HG02938 (cell line): ENCODE data around the gene HMG20A.
A peak's percentile ranks its signal among the peaks of the same experiment; 100 is the strongest.
"Not testable (repeated sequence)": the region's sequence is repeated elsewhere in the genome, so short reads cannot be mapped to it uniquely, and the experiment has no call there.

Source experiments
- ATAC-seq: cut with Tn5 transposase; IDR thresholded peaks from one replicate; pipeline ENCODE4 v1.9.1; 2021; ENCODE audit warnings: mild to moderate bottlenecking, moderate library complexity; ENCODE audit not compliant: unreplicated experiment

The HMG20A gene

DNA sequence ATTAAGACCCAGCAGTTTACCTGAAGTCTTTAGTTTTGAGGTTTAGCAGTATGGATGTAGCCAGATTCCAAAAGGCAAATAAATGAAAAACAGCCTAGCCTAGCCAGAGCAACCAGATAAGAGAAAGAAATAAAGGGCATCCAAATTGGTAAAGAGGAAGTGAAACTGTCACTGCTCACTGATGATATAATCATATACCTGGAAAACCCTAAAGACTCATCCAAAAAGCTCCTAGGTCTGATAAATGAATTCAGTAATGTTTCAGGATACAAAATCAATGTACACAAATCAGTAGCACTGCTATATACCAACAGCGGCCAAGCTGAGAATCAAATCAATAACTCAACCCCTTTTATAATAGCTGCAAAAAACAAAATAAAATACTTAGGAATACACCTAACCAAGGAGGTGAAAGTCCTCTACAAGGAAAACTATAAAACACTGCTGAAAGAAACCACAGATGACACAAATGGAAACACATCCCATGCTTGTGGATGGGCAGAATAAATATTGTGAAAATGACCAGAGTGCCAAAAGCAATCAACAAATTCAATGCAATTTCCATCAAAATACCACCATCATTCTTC is 14.4 kb upstream of the HMG20A start:
- not testable (repeated sequence) for ATAC-seq

DNA sequence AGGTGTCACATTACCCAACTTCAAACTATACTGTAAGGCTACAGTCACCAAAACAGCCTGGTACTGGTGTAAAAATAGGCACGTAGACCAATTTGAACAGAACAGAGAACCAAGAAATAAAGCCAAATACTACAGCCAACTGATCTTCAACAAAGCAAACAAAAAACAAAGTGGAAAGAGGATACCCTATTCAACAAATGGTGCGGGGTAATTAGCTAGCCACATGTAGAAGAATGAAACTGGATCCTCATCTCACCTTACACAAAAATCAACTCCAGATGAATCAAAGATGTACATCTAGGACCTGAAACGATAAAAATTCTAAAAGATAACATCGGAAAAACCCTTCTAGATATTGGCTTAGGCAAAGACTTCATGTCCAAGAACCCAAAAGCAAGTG is 13.8 kb upstream of the HMG20A start:
- no peak for ATAC-seq

DNA sequence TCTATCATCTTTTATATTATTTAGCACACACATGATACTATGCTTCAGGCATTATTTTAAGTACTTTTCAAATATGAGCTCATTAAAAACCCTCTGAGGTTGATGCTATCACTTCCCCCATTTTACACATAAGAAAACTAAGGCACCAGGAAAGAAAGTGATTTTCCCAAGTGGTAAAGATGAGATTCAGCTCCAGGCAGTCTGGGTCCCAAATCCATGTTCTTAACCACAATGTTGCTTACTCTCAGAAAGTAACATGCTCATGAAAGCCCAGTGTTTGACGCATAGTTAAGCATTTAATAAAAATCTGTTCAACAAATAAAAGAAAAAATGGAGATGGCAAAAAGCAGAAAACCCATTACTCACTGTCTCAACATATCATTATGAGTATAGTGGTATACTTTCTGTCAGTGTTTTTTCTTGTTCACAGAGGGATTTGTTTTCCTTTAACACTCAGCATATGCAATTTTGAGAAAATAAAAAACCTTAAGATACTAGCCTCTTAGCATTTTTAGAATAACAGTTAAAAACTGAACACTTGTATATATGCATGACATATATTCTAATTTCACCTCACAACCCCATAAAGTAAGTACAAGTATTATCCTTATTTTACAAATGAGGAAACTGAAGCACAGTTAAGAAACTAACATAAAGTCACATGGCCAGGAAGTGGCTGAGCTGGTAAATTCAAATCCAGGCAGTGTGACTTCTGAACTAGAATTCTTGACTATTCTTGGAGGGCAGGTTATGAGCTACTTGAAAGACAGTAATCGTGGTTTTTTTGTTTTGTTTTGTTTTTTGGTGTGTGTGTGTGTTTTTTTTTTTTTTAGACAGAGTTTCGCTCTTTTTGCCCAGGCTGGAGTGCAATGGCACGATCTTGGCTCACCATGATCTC is 11.2 kb upstream of the HMG20A start:
- ATAC-seq: no peak

DNA sequence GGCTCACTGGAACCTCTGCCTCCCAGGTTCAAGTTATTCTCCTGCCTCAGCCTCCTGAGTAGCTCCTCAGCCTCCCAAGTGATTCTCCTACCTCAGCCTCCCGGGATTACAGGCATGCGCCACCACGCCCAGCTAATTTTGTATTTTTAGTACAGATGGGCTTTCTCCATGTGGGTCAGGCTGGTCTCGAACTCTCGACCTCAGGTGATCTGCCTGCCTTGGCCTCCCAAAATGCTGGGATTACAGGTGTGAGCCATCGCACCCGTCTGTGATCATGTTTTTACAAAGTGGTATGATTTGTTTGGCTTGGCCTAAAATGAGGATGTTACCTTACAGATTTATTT is 10.6 kb upstream of the HMG20A start:
- not testable (repeated sequence) for ATAC-seq

DNA sequence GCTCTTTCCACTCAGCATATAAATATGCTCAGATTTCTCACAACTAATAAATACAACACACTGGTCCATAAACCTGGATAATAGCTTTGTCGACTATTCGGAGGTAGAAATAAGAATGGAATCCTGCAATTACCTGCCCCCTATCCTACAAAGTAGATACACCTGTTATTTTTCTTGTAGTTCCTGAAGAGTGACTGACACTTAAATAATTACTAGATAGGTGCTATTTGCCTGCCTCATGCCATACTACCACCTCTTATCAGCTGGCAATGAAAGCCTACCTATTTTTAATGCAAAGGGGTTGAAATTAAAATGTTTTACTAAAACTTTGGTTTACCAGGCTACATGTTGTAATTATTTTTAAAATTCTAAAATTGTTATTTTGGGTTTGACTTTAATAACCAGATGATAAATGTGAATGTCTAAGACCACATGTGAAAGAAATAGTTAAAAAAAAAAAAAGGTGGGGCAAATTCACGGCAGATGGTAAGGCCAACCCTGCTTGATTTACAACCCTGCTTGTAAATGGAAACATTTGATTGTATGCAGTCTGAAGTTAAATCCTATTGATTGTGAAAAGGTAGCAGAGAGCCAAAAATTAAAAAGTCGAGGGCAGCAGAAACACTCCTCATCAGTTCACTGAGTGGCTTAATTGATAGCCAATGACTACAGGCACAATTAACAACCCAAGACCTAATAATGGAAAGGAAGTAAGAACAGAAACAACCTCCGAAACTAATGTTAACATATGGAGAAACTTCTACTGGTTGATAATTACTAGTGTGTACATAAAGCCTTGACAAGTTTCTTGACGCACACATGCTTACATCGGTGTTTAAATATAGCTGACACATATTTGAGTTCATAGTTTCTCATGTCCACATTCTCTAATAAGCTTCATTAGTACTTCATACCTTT is 9.7 kb upstream of the HMG20A start:
- no peak for ATAC-seq

DNA sequence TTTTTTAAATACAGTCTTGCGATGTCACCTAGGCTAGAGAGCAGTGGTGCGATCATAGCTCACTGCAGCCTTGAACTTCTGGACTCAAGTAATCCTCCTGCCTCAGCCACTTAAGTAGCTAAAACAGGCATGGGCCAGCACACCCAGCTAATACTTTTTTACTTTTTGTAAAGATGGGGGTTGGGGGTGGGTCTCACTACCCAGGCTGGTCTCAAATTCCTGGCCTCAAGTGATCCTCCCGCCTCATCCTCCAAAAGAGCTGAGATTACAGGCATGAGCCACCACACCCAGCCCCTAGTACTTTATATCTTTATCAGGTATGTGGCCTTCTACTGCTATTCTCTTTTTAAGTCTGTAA is 9.1 kb upstream of the HMG20A start:
- ATAC-seq: no peak

DNA sequence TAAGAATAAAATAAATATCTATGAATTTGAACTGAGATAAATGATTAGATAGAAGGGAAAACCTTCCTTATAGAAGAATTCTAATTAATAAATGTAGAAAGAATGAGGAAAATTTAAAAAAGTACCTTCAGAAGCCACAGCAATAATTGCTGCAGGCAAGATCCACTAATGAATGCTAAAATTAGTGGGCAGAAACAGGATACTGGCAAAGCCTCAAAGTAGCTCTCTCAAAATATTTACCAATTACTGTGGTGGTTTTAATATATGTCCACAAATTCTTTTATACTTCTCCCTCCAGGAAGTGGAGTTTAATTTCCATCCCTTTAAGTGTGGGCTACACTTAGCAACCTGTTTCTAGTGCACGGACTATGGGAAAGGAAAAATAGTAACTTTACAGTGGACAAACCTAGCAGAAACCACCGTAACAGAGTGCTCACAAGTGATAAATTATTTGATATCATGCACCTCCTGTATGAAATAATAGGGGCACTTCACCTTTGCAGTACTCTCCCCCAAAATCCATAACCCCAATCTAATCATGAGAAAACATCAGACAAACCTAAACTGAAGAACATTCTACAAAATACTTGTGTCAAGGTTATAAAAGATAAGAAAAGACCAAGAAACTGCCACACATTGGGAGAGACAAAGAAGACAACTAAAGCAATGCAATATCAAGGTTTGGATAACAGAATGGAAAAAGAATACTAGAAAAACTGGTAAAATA is 7.6 kb upstream of the HMG20A start:
- ATAC-seq: no peak

DNA sequence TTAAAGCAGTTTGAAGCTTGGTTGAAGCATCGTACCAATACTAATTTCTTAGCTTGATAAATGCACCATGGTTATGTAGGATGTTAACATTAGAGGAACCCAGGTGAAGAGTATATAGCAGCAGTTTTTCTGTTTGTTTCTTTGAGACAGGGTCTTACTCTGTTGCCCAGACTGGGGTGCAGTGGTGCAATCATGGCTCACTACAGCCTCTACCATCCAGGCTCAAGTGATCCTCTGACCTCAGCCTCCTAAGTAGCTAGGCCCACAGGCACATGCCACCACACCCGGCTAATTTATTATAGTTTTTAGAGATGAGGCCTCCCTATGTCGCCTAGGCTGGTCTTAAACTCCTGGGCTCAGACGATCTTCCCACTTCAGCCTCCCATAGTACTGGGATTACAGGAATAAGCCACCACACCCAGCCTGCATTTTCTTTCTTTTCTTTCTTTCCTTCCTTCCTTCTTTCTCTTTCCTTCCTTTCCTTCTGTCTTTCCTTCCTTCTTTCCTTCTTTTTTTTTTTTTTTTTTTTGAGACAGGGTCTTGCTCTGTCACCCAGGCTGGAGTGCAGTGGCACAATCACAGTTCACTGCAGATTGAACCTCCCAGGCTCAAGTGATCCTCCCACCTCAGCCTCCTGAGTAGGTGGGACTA is 6.9 kb upstream of the HMG20A start:
- ATAC-seq: no peak

DNA sequence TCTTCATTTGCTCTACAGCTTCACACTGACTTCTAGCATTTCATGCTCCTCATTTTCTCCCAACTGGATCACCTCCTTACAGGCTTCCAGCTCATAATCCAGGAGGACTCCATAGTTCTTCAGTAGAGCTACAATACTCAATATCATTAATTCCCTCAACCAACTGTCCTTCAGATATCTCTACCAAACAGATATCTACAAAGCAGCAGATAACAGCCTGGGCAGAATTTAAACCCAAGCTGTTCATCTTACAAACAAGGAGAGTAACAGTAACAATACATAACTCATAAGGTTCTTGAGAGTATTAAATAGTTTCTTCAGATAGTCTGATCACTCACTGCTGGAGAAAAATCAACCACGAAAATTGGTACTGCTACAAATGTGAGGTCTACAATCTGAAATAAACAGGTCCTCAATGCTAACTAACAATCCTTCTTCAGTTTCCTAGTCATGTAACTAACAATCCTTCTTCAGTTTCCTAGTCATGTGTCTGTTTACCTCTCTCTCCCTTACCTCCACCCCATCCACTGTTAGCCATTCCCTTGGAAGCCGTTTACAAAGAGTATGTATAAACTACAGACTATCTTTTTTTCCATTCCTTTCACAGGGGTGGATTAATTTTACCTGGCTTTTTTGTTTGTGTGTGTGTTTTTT is 5.8 kb upstream of the HMG20A start:
- no peak for ATAC-seq

DNA sequence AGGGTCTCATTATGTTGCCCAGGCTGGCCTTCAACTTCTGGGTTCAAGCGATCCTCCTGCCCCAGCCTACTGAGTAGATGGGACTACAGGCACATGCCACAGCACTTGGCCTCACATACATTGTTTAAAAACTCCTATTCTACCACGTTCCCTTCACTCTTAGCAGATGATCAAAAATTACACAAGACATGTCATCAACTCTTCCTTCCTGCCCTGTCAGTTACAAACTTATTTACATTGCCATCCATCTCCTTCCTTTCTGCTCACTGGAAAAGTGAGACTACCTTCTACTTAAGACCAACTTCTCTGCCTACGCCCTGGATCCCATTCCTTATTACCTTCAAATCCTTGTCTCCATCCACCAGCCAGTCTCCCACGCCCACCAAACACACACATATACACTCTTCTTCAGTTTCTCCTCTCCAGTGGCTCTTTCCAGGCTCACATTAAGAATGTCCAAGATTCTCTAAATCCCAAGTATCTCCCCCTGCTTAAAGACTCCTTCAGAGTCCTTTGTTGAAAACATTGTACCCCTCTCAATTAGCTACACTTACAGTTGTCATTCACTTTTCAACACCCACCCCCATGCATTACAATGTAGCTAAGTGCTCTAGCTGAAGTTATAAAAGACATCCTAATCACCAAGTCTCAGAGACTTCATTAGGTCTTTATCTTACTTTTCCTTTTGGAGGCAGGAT is 5.1 kb upstream of the HMG20A start:
- ATAC-seq: no peak

DNA sequence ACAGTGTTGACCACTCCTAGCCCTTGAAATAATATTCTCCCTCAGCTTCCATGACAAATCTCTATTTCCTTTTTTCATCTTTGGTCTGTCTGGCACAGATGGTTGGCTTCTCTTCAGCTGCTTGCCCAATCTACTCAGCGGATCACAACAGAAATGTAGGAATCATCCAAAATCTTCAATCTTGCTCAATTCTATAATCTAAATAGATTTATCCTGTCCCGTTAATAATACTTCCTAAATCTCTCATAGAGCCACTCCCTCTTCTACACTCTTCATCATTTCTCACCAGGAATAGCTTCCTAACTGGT is 4.6 kb upstream of the HMG20A start:
- ATAC-seq: no peak

DNA sequence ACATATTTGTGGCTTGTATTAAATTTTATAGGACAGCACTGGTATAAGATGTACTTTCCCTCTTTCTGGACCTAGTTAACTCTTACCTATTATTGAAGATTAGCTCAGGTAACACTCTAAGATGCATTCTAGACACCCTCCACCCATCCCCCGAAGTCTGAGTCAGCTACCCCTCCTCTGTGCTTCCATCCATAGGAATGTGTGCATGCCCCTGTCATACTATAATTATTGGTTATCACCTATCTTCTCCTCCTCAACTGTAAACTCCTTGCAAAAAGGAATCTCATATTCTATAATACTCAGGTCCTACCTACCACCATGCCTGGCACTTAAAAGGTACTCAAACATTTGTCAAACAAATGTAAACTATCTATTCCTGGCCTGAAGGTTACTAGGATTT is 3.7 kb upstream of the HMG20A start:
- no peak for ATAC-seq

DNA sequence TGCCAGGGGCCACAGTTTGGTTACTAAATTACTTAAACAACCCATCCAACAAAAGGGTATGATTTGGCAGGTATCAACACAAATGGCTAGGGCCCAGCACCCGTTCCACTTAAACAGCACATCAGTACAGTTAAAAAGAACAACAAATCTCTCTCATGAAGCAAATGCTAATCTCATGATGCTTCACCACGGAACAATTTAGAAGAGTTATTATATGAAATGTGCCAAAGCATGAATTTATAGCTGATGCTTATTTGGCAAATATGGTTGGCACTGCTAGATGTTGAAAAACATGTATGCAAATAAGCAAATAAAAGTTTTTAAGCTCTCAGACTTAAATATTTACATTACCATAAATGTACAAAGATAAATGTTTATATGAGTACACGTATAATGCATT is 3.1 kb upstream of the HMG20A start:
- ATAC-seq: no peak

DNA sequence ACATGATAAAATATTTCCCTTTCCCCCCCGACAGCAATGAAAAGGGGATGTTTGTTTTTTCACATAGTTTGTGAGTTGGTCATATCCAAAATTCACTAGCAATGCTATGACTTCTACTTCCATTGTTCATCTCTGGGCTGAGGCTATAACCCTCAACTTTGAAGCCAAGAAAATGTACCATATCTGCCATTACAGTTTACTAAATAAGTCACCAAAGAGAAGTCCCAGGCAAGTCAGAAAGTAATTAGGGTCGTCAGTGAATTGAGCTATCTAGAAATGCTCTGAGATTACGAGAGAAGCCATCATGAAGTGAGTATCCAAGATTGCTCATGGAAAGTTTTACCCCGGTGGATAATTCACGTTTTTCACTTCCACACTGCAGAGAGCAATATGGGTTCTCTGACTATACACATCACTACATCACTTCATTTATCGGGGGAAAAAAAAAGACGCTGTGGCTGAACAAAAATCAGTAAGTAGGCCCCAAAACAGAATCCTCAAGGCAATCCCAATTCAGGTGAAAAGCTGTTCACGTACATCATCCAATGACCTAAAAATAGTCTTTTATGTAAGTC is 2.2 kb upstream of the HMG20A start:
- ATAC-seq: no peak

DNA sequence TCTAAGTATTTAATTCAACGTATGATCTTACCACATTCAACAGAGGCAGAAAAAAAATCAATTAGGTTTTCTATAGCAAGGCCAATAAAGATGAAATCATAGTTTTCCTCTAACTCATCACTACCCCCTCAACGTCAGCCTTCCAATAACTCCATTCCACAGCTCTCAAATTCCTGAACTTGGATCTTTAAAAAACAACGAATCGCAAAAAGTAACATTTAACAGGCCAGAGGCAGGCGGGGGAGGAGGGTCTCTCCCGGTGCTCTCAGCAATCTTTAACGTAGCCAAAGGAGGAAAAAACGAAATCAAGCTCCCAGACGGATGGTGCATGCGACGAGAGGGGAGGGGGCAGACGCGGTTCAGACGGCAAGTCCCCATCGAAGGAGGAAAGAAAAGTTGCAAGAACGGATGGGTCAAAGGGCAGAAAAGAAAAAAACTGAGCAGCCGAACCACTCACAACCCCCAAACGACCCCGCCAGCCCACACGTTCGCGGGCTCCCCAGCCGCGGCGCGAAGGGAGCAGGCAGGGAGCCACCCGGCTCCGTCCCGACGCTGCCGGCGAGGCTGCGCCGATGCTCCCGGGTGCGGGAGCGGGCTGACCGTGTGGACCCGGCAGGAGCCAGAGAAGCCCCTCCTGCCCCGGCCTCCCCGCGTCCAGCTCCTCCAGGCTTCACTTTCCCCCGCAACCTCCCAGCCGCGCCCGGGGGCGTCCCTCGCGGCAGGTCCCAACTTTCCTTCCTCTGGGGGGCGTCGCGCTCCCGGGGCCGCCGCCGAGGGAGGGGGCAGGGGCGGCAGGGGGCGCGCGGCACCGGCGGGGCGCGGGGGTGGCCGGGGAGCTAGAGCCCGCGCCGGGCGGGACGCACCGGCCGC is 1.5 kb upstream of the HMG20A start:
- peak; percentile 10 for ATAC-seq

DNA sequence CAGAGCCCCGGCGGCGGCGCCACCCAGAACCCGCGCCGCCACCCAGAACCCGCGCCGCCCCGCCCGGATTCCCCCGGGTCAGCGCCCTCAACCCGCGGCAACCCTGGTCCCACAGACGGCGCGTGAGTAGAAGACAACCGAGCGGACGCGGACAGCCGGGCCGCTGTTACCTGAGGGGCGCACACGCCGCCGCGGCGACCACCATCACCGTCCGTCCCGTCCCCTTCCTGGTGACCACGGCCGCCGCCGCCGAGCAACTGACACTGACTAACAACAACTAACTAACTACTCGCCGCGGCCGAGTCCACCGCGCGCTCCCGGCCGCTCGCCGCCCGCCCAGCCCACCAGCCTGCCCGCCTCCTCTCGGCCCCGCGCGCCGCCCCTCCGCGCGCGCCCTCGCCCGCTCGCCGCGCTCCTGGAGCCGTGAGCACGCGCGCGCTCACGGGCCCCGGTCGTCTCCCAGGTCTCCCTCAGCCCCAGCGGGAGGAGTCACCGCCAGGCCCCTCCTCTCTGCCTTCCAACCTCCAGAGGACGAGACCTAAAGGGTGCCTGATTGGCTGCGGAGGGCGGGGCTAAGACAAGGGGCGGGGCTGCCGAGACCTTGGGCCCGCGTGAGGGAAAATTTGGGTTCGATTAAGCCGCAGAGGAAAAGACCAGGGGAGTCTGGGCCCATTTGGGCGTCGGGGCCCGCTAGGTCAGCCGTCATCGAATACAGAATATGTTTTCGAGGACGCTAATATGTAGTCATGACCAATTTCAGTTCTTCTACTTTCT is 665 bp upstream of the HMG20A start, which contains the start of gene PEAK1:
TSS of gene PEAK1 (minus strand) at position 269 of the 774 bp plus-strand sequence. CDS start 238,178 bp downstream, outside the sequence.
- peak; percentile 92 for ATAC-seq

DNA sequence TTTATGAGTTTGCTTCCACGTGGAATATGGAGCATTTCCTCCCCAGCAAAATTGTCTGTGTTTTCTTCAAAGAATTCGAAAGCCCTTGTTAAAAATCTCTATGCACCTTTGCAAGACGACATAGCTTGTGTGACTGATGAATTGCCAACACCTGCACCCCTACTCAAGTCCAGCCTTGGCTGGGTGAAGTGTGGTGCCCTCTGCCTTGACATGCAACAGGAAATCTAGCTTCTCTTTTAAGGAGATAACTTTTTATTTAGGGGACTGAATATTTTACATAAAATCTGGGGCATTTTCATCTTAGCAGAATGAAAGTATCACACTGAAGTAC is 647 bp downstream of the HMG20A start:
- ATAC-seq: no peak

DNA sequence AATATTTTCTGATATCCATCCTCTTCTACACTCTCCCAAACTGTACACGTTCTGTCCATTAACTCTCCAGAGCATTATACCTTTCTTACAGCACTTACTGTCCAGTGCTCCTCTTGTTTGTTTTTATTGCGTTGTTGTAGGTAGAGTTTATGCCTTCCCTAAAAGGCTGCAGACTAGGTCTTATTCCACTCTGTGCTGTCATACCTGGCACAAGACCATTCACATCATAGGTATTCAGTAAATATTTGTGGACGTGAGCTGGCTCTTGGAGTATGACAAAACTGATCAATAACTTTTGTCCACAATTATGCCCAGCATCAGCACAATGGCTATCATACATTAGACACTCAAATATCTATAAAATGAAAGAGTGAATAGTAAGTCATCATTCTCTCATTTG is 4.4 kb downstream of the HMG20A start:
- no peak for ATAC-seq
